Activated T-cell treated with anti-CD3 and anti-CD28 coated beads, Interleukin-2, amount 50 U/mL, for 72 hours (primary cell): ENCODE results near the gene CXorf49. TPM values are rescaled to one million over a fixed set of nuclear protein-coding genes. Genes with fewer than 3 reads are reported as not detected.

Source experiments
- ATAC-seq, 2 donors: fragments of 150-1000 bp; cut with Tn5 transposase; replicated peaks in 1 of 2; 2 replicates each; pipeline ENCODE4 v1.10.0; 2021; ENCODE audit warnings: moderate library complexity in 2 of 2, mild to moderate bottlenecking in 1 of 2
- DNase-seq, 2 donors: peaks; one replicate each; pipeline ENCODE4 v3.0.0; 2021 to 2022; ENCODE audit warnings: mixed read lengths in 1 of 2
- H3K27ac Mint-ChIP-seq: one replicate; pipeline ENCODE4 v1.8.0; 2022; ENCODE audit warnings: mild to moderate bottlenecking, moderate library complexity, mixed read lengths
- H3K27me3 Mint-ChIP-seq: one replicate; pipeline ENCODE4 v1.8.0; 2022; ENCODE audit warnings: low read depth, mixed read lengths
- H3K36me3 Mint-ChIP-seq, 2 donors: one replicate each; pipeline ENCODE4 v1.8.0; 2022; ENCODE audit warnings: mixed read lengths in 2 of 2, mild to moderate bottlenecking in 1 of 2; ENCODE audit not compliant: insufficient read depth in 2 of 2
- H3K4me1 Mint-ChIP-seq: one replicate; pipeline ENCODE4 v1.8.0; 2022; ENCODE audit warnings: low read depth, mixed read lengths
- H3K4me3 Mint-ChIP-seq, 2 donors: one replicate each; pipeline ENCODE4 v1.8.0; 2022; ENCODE audit warnings: mild to moderate bottlenecking in 2 of 2, mixed read lengths in 2 of 2, moderate library complexity in 2 of 2
- H3K9me3 Mint-ChIP-seq, 2 donors: one replicate each; pipeline ENCODE4 v1.8.0; 2022; ENCODE audit warnings: mixed read lengths in 2 of 2
- total RNA-seq, 2 donors: library from RNA; stranded (reverse); gene quantifications; one replicate each; pipeline ENCODE4 v1.2.3, GENCODE V29; 2022

Gene CXorf49
- total RNA-seq, 2 donors from 2014 or later: not detected

DNA sequence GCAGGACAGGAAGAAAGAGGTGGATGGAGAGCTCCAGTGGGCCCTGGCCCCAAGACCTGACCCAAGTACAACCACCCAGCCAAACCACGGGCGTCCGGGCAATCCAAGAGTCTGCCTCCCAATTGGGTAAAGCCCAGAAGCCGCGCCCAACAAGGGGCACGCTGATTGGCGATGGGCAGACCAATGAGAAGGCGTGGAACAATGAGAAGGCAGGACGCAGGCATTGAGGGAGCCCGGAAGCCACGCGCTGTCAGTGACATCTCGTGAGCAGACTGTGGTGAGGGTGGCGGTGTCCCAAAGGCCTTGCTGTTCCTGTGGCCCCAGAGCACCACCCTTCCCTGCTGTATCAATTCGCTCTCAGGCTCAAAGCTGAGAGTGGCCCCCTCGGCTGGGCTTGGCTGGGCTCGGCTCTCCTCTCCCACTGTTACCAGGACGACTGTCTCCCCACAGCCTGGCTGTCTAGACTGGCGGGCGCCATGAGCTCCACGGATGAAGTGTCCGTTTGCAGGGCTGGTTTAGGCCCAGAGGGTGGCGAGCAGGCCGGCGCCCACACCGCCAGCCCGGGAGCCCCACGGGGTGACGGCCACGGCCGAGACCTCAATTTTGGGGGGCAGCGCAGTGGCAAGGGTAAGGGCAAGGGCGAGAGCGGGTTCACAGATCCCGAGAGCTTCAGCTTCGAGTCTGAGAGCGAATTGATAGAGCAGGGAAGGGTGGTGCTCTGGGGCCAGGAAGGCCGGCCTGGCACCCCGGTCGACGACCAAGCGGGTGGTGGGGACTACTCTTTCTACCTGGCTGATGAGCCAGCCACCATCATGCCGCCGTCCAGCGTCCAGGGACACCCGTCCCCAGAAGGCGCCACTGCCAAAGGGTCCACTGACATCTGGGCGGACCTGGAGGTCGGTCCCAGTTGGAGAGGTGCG is 50.5 kb downstream of the CXorf49 start, which contains the start of gene LOC101059915:
LOC101059915 (plus strand) TSS at position 219 of the 920 bp plus-strand sequence.
- peaks cover 34% of the 10 kb centered on the region for H3K4me1 Mint-ChIP-seq
- ATAC-seq (no peak), DNase-seq (no peak)
- no peak within 1 kb of the TSS for H3K27ac Mint-ChIP-seq
- no peaks in the 10 kb centered on the region for H3K36me3 Mint-ChIP-seq
- H3K4me3 Mint-ChIP-seq: no peak within 1 kb of the TSS
- no peaks in the 10 kb centered on the region for H3K9me3 Mint-ChIP-seq
- peaks cover 13% of the 10 kb centered on the region for H3K27me3 Mint-ChIP-seq

DNA sequence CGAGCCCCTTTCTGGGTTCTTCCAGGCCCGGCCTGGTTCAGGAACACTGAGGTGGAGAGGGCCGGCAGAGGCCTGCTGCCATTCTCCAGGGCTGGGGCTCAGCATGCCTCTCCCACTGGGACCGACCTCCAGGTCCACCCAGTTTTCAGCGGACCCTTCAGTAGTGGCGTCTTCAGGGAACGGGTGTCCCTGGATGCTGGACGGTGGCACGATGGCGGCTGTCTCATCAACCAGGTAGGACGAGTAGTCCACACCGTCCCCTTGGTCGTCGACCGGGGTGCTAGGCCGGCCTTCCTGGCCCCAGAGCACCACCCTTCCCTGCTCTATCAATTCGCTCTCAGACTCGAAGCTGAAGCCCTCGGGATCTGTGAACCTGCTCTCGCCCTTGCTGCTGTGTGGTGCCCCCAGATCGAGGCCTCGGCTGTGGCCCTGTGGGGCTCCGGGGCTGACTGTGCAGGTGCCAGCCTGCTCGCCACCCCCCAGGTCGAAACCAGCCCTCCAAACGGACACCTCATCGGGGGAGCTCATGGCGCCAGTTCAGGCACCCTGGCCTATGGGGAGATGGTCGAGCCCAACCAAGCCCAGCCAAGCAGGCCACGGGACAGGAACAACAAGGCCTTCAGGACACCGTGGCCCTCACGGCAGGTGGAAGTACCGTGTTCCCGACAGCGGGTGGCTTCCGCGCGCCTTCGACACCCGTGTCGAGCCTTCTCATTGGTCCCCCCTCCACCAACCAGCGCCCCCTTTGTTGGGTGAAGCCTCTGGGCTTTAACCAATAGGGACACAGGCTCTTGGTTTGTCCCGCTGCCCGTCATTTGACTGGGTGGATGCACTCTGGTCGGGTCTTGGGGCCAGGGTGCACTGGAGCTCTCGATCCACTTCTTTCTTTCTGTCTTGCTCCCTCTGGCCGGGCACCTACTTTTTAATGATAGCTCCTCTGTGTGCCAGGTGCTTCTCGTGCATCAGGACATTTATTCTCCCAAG is 51.6 kb downstream of the CXorf49 start:
- H3K27ac Mint-ChIP-seq: no peak overlapping the region
- DNase-seq: no peak
- H3K9me3 Mint-ChIP-seq: no peaks in the 10 kb centered on the region
- no peak for ATAC-seq
- H3K4me1 Mint-ChIP-seq: peaks cover 34% of the 10 kb centered on the region
- H3K4me3 Mint-ChIP-seq: no peak overlapping the region
- peaks cover 9% of the 10 kb centered on the region for H3K27me3 Mint-ChIP-seq
- no peaks in the 10 kb centered on the region for H3K36me3 Mint-ChIP-seq

- Mint-ChIP-seq H3K27ac (no peak overlapping the region), H3K36me3 (no peaks in the 10 kb centered on the region), H3K27me3 (peaks cover 15% of the 10 kb centered on the region), H3K4me1 (peaks cover 26% of the 10 kb centered on the region), H3K9me3 (no peaks in the 10 kb centered on the region), H3K4me3 (no peak overlapping the region)
- ATAC-seq: no peak
- no peak for DNase-seq
Observed at GRCh38 chrX:71665747-71666146, 52.3 kb downstream of the CXorf49 start.

- DNase-seq: no peak
- H3K27ac Mint-ChIP-seq: no peak overlapping the region
- peaks cover 21% of the 10 kb centered on the region for H3K27me3 Mint-ChIP-seq
- H3K4me3 Mint-ChIP-seq: no peak overlapping the region
- no peaks in the 10 kb centered on the region for H3K9me3 Mint-ChIP-seq
- ATAC-seq: no peak
- H3K36me3 Mint-ChIP-seq: no peaks in the 10 kb centered on the region
- H3K4me1 Mint-ChIP-seq: peaks cover 19% of the 10 kb centered on the region
Observed at GRCh38 chrX:71664889-71665491, 53.1 kb downstream of the CXorf49 start.

Other genes starting within 250 kb of the CXorf49 start
- gene OGT, start 185.2 kb downstream of the CXorf49 start, total RNA-seq: 100 to 1,000 TPM; 702 to 788 TPM
- gene GCNA, start 139.8 kb downstream of the CXorf49 start, total RNA-seq: 1 to 10 TPM; 6.9 to 8.4 TPM
- gene CXCR3, start 99.8 kb downstream of the CXorf49 start, total RNA-seq: 10 to 100 TPM in 1 of 2 donors, 1 to 10 TPM in 1; 8.8 to 14.6 TPM
- gene CXorf49B, start 45.1 kb upstream of the CXorf49 start, total RNA-seq: not detected
- under 1 TPM; 0.26 to 0.69 TPM for gene NHSL2, start 192.6 kb upstream of the CXorf49 start, total RNA-seq